Liver (tissue), 9 donors: ENCODE data around the gene CYREN. TPM values are rescaled to one million over a fixed set of nuclear protein-coding genes. Genes with fewer than 3 reads are reported as not detected.
A peak's percentile ranks its signal among the peaks of the same experiment; 100 is the strongest.

Experiments used
- DNase-seq: peaks from one replicate; pipeline ENCODE4 v3.0.0-alpha.2; 2017; ENCODE audit warnings: low spot score
- H3K27ac ChIP-seq, 2 donors: one replicate each; pipeline ENCODE4 v1.7.0; 2013; ENCODE audit warnings: inconsistent platforms in 2 of 2, low read length in 2 of 2, control low read depth in 1 of 2, low read depth in 1 of 2, mild to moderate bottlenecking in 1 of 2
- H3K27me3 ChIP-seq, 4 donors: one replicate each; pipeline versions ENCODE4 v1.6.1 to v1.7.0; 2013; ENCODE audit warnings: low read length in 3 of 4, inconsistent platforms in 1 of 4, mild to moderate bottlenecking in 1 of 4, moderate library complexity in 1 of 4; ENCODE audit not compliant: control insufficient read depth in 4 of 4, insufficient read depth in 4 of 4
- H3K36me3 ChIP-seq, 4 donors: one replicate each; pipeline versions ENCODE4 v1.6.1 to v1.7.0; 2013; ENCODE audit warnings: low read length in 3 of 4, mild to moderate bottlenecking in 3 of 4, low read depth in 1 of 4, moderate library complexity in 1 of 4; ENCODE audit not compliant: control insufficient read depth in 4 of 4, insufficient read depth in 3 of 4
- H3K4me1 ChIP-seq, 4 donors: one replicate each; pipeline versions ENCODE4 v1.6.1 to v1.7.0; 2013; ENCODE audit warnings: low read length in 3 of 4, mild to moderate bottlenecking in 3 of 4, moderate library complexity in 1 of 4; ENCODE audit not compliant: control insufficient read depth in 4 of 4, insufficient read depth in 4 of 4
- H3K4me3 ChIP-seq, 3 donors: one replicate each; pipeline versions ENCODE4 v1.6.1 to v1.7.0; 2013; ENCODE audit warnings: low read length in 3 of 3, control low read depth in 1 of 3, low read depth in 1 of 3, mild to moderate bottlenecking in 1 of 3
- H3K9ac ChIP-seq, 2 donors: one replicate each; pipeline ENCODE4 v1.7.0; 2013; ENCODE audit warnings: low read length in 2 of 2, mild to moderate bottlenecking in 2 of 2, moderate library complexity in 2 of 2, control low read depth in 1 of 2, low read depth in 1 of 2
- H3K9me3 ChIP-seq, 4 donors: one replicate each; pipeline versions ENCODE4 v1.6.1 to v1.7.0; 2013; ENCODE audit warnings: low read length in 3 of 4; ENCODE audit not compliant: control insufficient read depth in 4 of 4
- ATF3 ChIP-seq: IDR thresholded peaks from 2 replicates; pipeline ENCODE4 v1.6.1; 2016; ENCODE audit warnings: antibody characterized with exemption
- EGR1 ChIP-seq, 2 donors: IDR thresholded peaks; 2 replicates each; pipeline ENCODE4 v1.6.1; 2016 to 2018; ENCODE audit warnings: antibody characterized with exemption in 2 of 2, low read depth in 2 of 2
- FOXA2 ChIP-seq: IDR thresholded peaks from 2 replicates; pipeline ENCODE4 v1.6.1; 2016; ENCODE audit warnings: antibody characterized with exemption
- GABPA ChIP-seq, 2 donors: IDR thresholded peaks in 1 of 2; conservative IDR thresholded peaks in 1 of 2; 2 replicates each; pipeline ENCODE4 v1.6.1; 2016; ENCODE audit warnings: antibody characterized with exemption in 2 of 2, mild to moderate bottlenecking in 1 of 2, moderate library complexity in 1 of 2
- HNF4A ChIP-seq, 2 donors: conservative IDR thresholded peaks; 2 replicates each; pipeline ENCODE4 v1.6.1; 2016; ENCODE audit warnings: antibody characterized with exemption in 2 of 2, mild to moderate bottlenecking in 2 of 2
- HNF4G ChIP-seq: IDR thresholded peaks from 2 replicates; pipeline ENCODE4 v1.6.1; 2016; ENCODE audit warnings: antibody characterized with exemption
- JUND ChIP-seq, 2 donors: IDR thresholded peaks; 2 replicates each; pipeline ENCODE4 v1.6.1; 2016; ENCODE audit warnings: antibody characterized with exemption in 2 of 2
- RAD21 ChIP-seq, 2 donors: IDR thresholded peaks; 2 replicates each; pipeline ENCODE4 v1.6.1; 2016; ENCODE audit warnings: antibody characterized with exemption in 2 of 2, mild to moderate bottlenecking in 2 of 2
- RXRA ChIP-seq, 2 donors: IDR thresholded peaks; 2 replicates each; pipeline ENCODE4 v1.6.1; 2017 to 2018; ENCODE audit warnings: antibody characterized with exemption in 2 of 2, mild to moderate bottlenecking in 1 of 2
- SP1 ChIP-seq: IDR thresholded peaks from 2 replicates; pipeline ENCODE4 v1.6.1; 2018; ENCODE audit warnings: antibody characterized with exemption, mild to moderate bottlenecking
- TAF1 ChIP-seq: conservative IDR thresholded peaks from 2 replicates; pipeline ENCODE4 v1.6.1; 2016; ENCODE audit warnings: antibody characterized with exemption, mild to moderate bottlenecking
- WGBS: extraction: QIAGEN DNeasy Blood & Tissue Kit; methylation state at CpG from one replicate; pipeline ENCODE4 v1.1.7; 2013; 5-methylcytosine and 5-hydroxymethylcytosine counted together
- polyA plus RNA-seq, 2 donors: library from polyadenylated mRNA; stranded (reverse) in 1 of 2; unstranded in 1 of 2; fragments of 200-250 nt in 1 of 2; fragments of >200 nt in 1 of 2; fragmentation: Nextera tagmentation in 1 of 2; extraction: Ambion mirVana in 1 of 2; gene quantifications; one replicate each; pipeline versions ENCODE4 v1.2.1 to v1.2.3, GENCODE V29; 2013 to 2015
- total RNA-seq, 2 donors: library from RNA; depleted of rRNA; stranded (reverse); fragments of >200 nt; gene quantifications; one replicate each; pipeline ENCODE4 v1.2.3, GENCODE V29; 2014
- TF ChIP-seq, protein P1 (sequence below): IDR thresholded peaks from 2 replicates; pipeline ENCODE4 v1.6.1; 2016; ENCODE audit warnings: antibody characterized with exemption
- TF ChIP-seq, protein P2 (sequence below): IDR thresholded peaks from 2 replicates; pipeline ENCODE4 v1.6.1; 2016; ENCODE audit warnings: antibody characterized with exemption, mild to moderate bottlenecking
- TF ChIP-seq, protein P3 (sequence below): fragments of 150-350 bp; IDR thresholded peaks from 2 replicates; pipeline ENCODE4 v1.5.1; 2017; ENCODE audit warnings: improper control_type of control experiment, low read depth, low read length; ENCODE audit not compliant: missing input control
- TF ChIP-seq, protein P4 (sequence below): IDR thresholded peaks from 2 replicates; pipeline ENCODE4 v1.6.1; 2016; ENCODE audit warnings: antibody characterized with exemption
- donor health status: healthy.
- donor health status: healthy.
- donor health status: healthy.
- donor health status: healthy.
- donor health status: healthy.

Gene CYREN
- total and polyA plus RNA-seq, 4 donors, result 13.2 to 20.3 (median 16.0) TPM

GRCh38 chr7:135151533-135151932, 19.0 kb downstream of the CYREN start:
- DNase-seq, result no peak
- H3K4me1 ChIP-seq, result peaks cover 4 to 32% (median 14%) of the 10 kb centered on the region in 4 donors
- no peaks in the 10 kb centered on the region for H3K9me3 ChIP-seq
- H3K9ac ChIP-seq, result no peak overlapping the region
- H3K27me3 ChIP-seq, result no peaks in the 10 kb centered on the region
- peaks cover 2 to 9% (median 5%) of the 10 kb centered on the region in 4 donors for H3K36me3 ChIP-seq
- WGBS, result 53% methylated on average over 6 of the region's 6 CpGs
- TF ChIP-seq RXRA (IDR thresholded peaks at IDR 0.05) (no peak), TAF1 (no peak), HNF4G (no peak), HNF4A (conservative IDR thresholded peaks at IDR 0.05) (no peak)
- peak overlapping the region; percentile 94 to 100 for H3K27ac ChIP-seq
- peak overlapping the region in 1 of 3 donors; percentile 9 for H3K4me3 ChIP-seq

GRCh38 chr7:135151132-135151531, 19.4 kb downstream of the CYREN start:
- H3K4me1 ChIP-seq, result peaks cover 4 to 36% (median 15%) of the 10 kb centered on the region in 4 donors
- peak overlapping the region in 2 of 3 donors; percentile 12 to 93 for H3K4me3 ChIP-seq
- peak overlapping the region; percentile 94 to 100 for H3K27ac ChIP-seq
- 88% methylated on average over 2 of the region's 2 CpGs for WGBS
- no peaks in the 10 kb centered on the region for H3K27me3 ChIP-seq
- peaks cover 2 to 9% (median 5%) of the 10 kb centered on the region in 4 donors for H3K36me3 ChIP-seq
- TF ChIP-seq HNF4G, result no peak
- no peak for TF ChIP-seq GABPA (IDR thresholded peaks at IDR 0.05 in 1 of 2, conservative IDR thresholded peaks at IDR 0.05 in 1 of 2)
- TF ChIP-seq TAF1, result no peak
- TF ChIP-seq SP1, result no peak
- no peak for TF ChIP-seq ATF3
- no peak for TF ChIP-seq RAD21 (IDR thresholded peaks at IDR 0.05)
- TF ChIP-seq JUND (IDR thresholded peaks at IDR 0.05), result no peak
- TF ChIP-seq, protein P1, sequence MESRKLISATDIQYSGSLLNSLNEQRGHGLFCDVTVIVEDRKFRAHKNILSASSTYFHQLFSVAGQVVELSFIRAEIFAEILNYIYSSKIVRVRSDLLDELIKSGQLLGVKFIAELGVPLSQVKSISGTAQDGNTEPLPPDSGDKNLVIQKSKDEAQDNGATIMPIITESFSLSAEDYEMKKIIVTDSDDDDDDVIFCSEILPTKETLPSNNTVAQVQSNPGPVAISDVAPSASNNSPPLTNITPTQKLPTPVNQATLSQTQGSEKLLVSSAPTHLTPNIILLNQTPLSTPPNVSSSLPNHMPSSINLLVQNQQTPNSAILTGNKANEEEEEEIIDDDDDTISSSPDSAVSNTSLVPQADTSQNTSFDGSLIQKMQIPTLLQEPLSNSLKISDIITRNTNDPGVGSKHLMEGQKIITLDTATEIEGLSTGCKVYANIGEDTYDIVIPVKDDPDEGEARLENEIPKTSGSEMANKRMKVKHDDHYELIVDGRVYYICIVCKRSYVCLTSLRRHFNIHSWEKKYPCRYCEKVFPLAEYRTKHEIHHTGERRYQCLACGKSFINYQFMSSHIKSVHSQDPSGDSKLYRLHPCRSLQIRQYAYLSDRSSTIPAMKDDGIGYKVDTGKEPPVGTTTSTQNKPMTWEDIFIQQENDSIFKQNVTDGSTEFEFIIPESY, result no peak
- no peak for DNase-seq
- no peaks in the 10 kb centered on the region for H3K9me3 ChIP-seq
- peak overlapping the region; percentile 43 to 100 for H3K9ac ChIP-seq

- H3K9ac ChIP-seq, result peak overlapping the region; percentile 43 to 100
- H3K9me3 ChIP-seq, result no peaks in the 10 kb centered on the region
- peak overlapping the region; percentile 12 to 99 (median 93) for H3K4me3 ChIP-seq
- H3K27ac ChIP-seq, result peak overlapping the region; percentile 94 to 100
- no peaks in the 10 kb centered on the region for H3K27me3 ChIP-seq
- H3K36me3 ChIP-seq, result peaks cover 2 to 9% (median 5%) of the 10 kb centered on the region in 4 donors
- no peak for DNase-seq
- H3K4me1 ChIP-seq, result peaks cover 2 to 44% (median 20%) of the 10 kb centered on the region in 4 donors
- 22% methylated on average over 8 of the region's 8 CpGs for WGBS
- peak in 1 of 2 donors; percentile 35 for TF ChIP-seq JUND (IDR thresholded peaks at IDR 0.05)
- peak in 1 of 2 donors; percentile 63 for TF ChIP-seq RXRA (IDR thresholded peaks at IDR 0.05)
- TF ChIP-seq HNF4G, result no peak
- peak in 1 of 2 donors; percentile 52 for TF ChIP-seq HNF4A (conservative IDR thresholded peaks at IDR 0.05)
- TF ChIP-seq, protein P2, sequence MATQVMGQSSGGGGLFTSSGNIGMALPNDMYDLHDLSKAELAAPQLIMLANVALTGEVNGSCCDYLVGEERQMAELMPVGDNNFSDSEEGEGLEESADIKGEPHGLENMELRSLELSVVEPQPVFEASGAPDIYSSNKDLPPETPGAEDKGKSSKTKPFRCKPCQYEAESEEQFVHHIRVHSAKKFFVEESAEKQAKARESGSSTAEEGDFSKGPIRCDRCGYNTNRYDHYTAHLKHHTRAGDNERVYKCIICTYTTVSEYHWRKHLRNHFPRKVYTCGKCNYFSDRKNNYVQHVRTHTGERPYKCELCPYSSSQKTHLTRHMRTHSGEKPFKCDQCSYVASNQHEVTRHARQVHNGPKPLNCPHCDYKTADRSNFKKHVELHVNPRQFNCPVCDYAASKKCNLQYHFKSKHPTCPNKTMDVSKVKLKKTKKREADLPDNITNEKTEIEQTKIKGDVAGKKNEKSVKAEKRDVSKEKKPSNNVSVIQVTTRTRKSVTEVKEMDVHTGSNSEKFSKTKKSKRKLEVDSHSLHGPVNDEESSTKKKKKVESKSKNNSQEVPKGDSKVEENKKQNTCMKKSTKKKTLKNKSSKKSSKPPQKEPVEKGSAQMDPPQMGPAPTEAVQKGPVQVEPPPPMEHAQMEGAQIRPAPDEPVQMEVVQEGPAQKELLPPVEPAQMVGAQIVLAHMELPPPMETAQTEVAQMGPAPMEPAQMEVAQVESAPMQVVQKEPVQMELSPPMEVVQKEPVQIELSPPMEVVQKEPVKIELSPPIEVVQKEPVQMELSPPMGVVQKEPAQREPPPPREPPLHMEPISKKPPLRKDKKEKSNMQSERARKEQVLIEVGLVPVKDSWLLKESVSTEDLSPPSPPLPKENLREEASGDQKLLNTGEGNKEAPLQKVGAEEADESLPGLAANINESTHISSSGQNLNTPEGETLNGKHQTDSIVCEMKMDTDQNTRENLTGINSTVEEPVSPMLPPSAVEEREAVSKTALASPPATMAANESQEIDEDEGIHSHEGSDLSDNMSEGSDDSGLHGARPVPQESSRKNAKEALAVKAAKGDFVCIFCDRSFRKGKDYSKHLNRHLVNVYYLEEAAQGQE, result peak; percentile 51
- TF ChIP-seq TAF1, result no peak
- peak; percentile 13 to 23 for TF ChIP-seq RAD21 (IDR thresholded peaks at IDR 0.05)
- TF ChIP-seq, protein P3, sequence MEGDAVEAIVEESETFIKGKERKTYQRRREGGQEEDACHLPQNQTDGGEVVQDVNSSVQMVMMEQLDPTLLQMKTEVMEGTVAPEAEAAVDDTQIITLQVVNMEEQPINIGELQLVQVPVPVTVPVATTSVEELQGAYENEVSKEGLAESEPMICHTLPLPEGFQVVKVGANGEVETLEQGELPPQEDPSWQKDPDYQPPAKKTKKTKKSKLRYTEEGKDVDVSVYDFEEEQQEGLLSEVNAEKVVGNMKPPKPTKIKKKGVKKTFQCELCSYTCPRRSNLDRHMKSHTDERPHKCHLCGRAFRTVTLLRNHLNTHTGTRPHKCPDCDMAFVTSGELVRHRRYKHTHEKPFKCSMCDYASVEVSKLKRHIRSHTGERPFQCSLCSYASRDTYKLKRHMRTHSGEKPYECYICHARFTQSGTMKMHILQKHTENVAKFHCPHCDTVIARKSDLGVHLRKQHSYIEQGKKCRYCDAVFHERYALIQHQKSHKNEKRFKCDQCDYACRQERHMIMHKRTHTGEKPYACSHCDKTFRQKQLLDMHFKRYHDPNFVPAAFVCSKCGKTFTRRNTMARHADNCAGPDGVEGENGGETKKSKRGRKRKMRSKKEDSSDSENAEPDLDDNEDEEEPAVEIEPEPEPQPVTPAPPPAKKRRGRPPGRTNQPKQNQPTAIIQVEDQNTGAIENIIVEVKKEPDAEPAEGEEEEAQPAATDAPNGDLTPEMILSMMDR, result no peak
- no peak for TF ChIP-seq ATF3
- TF ChIP-seq, protein P4, sequence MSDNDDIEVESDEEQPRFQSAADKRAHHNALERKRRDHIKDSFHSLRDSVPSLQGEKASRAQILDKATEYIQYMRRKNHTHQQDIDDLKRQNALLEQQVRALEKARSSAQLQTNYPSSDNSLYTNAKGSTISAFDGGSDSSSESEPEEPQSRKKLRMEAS, result peak; percentile 49
- no peak for TF ChIP-seq FOXA2
- no peak for TF ChIP-seq GABPA (IDR thresholded peaks at IDR 0.05 in 1 of 2, conservative IDR thresholded peaks at IDR 0.05 in 1 of 2)
- peak in 1 of 2 donors; percentile 43 for TF ChIP-seq EGR1 (IDR thresholded peaks at IDR 0.05; ENCODE audit: low read depth in 2 of 2)
Observed at GRCh38 chr7:135150072-135150782, 20.3 kb downstream of the CYREN start.
